ENCODE results near the gene MTCH2. TPM values are rescaled to one million over a fixed set of nuclear protein-coding genes. Genes with fewer than 3 reads are reported as not detected.
A peak's percentile ranks its signal among the peaks of the same experiment; 100 is the strongest.

MTCH2 gene
- total RNA-seq, 1 experiment from 2014 or later, result 176 TPM

GRCh38 chr11:47591764-47592163, 50.6 kb downstream of the MTCH2 start:
- TF ChIP-seq, protein P1, sequence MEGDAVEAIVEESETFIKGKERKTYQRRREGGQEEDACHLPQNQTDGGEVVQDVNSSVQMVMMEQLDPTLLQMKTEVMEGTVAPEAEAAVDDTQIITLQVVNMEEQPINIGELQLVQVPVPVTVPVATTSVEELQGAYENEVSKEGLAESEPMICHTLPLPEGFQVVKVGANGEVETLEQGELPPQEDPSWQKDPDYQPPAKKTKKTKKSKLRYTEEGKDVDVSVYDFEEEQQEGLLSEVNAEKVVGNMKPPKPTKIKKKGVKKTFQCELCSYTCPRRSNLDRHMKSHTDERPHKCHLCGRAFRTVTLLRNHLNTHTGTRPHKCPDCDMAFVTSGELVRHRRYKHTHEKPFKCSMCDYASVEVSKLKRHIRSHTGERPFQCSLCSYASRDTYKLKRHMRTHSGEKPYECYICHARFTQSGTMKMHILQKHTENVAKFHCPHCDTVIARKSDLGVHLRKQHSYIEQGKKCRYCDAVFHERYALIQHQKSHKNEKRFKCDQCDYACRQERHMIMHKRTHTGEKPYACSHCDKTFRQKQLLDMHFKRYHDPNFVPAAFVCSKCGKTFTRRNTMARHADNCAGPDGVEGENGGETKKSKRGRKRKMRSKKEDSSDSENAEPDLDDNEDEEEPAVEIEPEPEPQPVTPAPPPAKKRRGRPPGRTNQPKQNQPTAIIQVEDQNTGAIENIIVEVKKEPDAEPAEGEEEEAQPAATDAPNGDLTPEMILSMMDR (conservative IDR thresholded peaks at IDR 0.05), result no peak
- H3K27me3 ChIP-seq (ENCODE audit: insufficient read depth, low read length), result peaks cover 10% of the 10 kb centered on the region; the same call in 1 of the 2 replicates

More at GRCh38 chr11:47591764-47592163, 50.6 kb downstream of the MTCH2 start:
- Histone ChIP-seq H4K5ac (ENCODE audit: insufficient read length, low read depth, low read length) (no peak overlapping the region), H3K4ac (ENCODE audit: low read depth, low read length) (no peak overlapping the region), H3K79me2 (ENCODE audit: insufficient read depth, low read length) (no peaks in the 10 kb centered on the region), H3K79me1 (ENCODE audit: insufficient read depth, low read depth, low read length, poor library complexity, severe bottlenecking) (no peaks in the 10 kb centered on the region), H3K18ac (ENCODE audit: insufficient read length, low read depth, low read length) (no peak overlapping the region), H4K91ac (ENCODE audit: insufficient read length, low read depth, low read length) (no peak overlapping the region), H3K4me2 (ENCODE audit: insufficient read depth, insufficient read length, low read length) (no peak overlapping the region), H2BK15ac (ENCODE audit: low read depth, low read length) (no peak overlapping the region), H3K14ac (ENCODE audit: insufficient read depth, low read length) (no peak overlapping the region), H3K23me2 (ENCODE audit: insufficient read length, low read depth, low read length, poor library complexity, severe bottlenecking) (peaks cover 13% of the 10 kb centered on the region), H3K9me3 (ENCODE audit: control insufficient read depth, low read depth, low read length) (no peaks in the 10 kb centered on the region), H2BK12ac (ENCODE audit: insufficient read length, low read depth, low read length) (no peak overlapping the region), H3T11ph (ENCODE audit: low read length) (no peak overlapping the region), H2BK120ac (ENCODE audit: low read depth, low read length, poor library complexity, severe bottlenecking) (no peak overlapping the region), H2AK5ac (ENCODE audit: insufficient read length, low read length) (no peak overlapping the region), H4K8ac (replicated peaks; ENCODE audit: insufficient read length, low read depth, low read length) (no peak overlapping the region), H3K56ac (ENCODE audit: insufficient read length, low read depth, low read length) (no peak overlapping the region), H2AFZ (ENCODE audit: low read length) (no peak overlapping the region), H2BK20ac (ENCODE audit: low read depth, low read length, poor library complexity, severe bottlenecking) (no peak overlapping the region), H3K4me1 (ENCODE audit: insufficient read depth, low read length) (no peaks in the 10 kb centered on the region), H3K9ac (ENCODE audit: extremely low read depth, insufficient read length, low read length) (no peak overlapping the region), H3K23ac (ENCODE audit: insufficient read length, low read depth, low read length) (no peak overlapping the region), H2BK5ac (ENCODE audit: insufficient read length, low read length) (no peak overlapping the region), H3K27ac (ENCODE audit: insufficient read length, low read depth, low read length) (no peak overlapping the region), H4K20me1 (ENCODE audit: control insufficient read depth, insufficient read depth, insufficient read length) (no peaks in the 10 kb centered on the region)
- Mint-ChIP-seq H3K27me3 (ENCODE audit: low read depth) (peaks cover 41% of the 10 kb centered on the region), H3K4me1 (peaks cover 14 to 22% of the 10 kb centered on the region in 2 experiments), H3K9me3 (no peaks in the 10 kb centered on the region; a peak in 1 of 5 replicates), H3K36me3 (ENCODE audit: insufficient read depth in 1 of 3, low read depth in 3 of 3) (no peaks in the 10 kb centered on the region), H3K27ac (peak overlapping the region in 1 of 3 experiments; percentile 27; a peak in 1 of 7 replicates), H3K4me3 (peak overlapping the region in 1 of 2 experiments; percentile 93; a peak in 3 of 5 replicates)
- no CpG with 5 or more reads among the region's 7 CpGs for WGBS (ENCODE audit: extremely low coverage, insufficient read length, low lambda C conversion rate)
- no peak for DNase-seq
